ENCODE measurements around the gene PDSS1.
"Not testable (repeated sequence)": the region's sequence is repeated elsewhere in the genome, so short reads cannot be mapped to it uniquely, and the experiment has no call there.

PDSS1 gene

DNA sequence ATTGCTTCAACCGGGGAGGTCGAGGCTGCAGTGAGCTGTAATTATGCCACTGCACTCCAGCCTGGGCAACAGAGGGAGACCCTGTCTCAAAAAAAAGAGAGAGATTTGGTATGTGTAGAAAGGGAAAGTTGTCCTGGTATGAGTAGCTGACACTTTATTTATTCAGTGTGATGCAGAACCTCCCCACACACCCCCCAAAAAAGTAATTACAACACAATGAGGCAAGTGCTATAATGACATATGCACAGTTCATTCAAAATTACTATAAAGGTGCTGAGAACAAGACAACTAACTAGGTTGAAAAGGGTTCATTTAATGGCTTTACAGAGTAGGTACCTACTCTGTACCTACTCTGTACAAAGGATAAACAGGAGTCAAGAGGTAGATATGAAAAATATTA is 80.2 kb downstream of the PDSS1 start:
- in situ Hi-C loops (cut with MboI; ENCODE audit: low sequenced_read_pairs) = no loop called here
- DNase-seq (ENCODE audit: low spot score in 2 of 2) = no peak
- H3K9me3 ChIP-seq = no peaks in the 10 kb centered on the region
- no peaks in the 10 kb centered on the region for H3K27me3 ChIP-seq (ENCODE audit: low read depth)
- peaks cover 38% of the 10 kb centered on the region for H3K4me1 ChIP-seq
- H3K36me3 ChIP-seq (replicated peaks) = no peaks in the 10 kb centered on the region
- no peak overlapping the region for H3K4me3 ChIP-seq

DNA sequence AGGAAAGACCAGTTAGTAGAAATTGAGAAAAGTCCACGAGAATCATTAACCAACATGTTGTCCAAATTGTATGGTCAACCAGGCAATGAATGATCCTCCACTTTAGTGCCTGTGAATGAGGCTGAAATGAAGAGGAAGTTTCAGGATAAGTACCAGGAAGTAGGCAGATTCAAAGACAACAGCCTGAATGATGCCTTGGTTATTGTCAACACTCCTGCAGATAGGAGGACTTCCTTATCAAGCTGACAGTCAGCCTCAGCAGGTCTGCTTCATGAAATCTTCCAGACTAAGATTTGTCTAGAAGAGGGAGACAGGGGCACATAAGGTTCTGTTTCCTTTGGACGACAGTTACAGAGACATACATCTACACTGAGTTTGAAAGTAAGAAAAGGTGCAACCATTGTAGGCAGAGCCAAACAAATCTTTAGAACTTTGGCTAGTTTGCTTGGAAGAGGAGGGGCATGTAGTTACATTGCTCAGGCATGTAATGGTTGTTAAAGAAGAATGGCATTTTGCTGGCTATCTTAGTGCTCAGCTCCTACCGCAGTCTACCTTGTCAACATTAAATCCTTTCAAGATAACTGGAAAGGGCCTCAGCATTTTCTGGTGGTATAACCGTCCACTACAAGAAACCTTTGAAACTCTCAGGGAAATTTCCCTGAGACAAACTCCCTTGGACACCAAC is 81.8 kb downstream of the PDSS1 start:
- Histone ChIP-seq H3K36me3 (replicated peaks) (no peaks in the 10 kb centered on the region), H3K4me3 (no peak overlapping the region), H3K4me1 (peaks cover 36% of the 10 kb centered on the region), H3K9me3 (no peaks in the 10 kb centered on the region), H3K27me3 (ENCODE audit: low read depth) (no peaks in the 10 kb centered on the region)
- DNase-seq (ENCODE audit: low spot score in 2 of 2) = no peak
- in situ Hi-C loops (cut with MboI; ENCODE audit: low sequenced_read_pairs) = no loop called here

DNA sequence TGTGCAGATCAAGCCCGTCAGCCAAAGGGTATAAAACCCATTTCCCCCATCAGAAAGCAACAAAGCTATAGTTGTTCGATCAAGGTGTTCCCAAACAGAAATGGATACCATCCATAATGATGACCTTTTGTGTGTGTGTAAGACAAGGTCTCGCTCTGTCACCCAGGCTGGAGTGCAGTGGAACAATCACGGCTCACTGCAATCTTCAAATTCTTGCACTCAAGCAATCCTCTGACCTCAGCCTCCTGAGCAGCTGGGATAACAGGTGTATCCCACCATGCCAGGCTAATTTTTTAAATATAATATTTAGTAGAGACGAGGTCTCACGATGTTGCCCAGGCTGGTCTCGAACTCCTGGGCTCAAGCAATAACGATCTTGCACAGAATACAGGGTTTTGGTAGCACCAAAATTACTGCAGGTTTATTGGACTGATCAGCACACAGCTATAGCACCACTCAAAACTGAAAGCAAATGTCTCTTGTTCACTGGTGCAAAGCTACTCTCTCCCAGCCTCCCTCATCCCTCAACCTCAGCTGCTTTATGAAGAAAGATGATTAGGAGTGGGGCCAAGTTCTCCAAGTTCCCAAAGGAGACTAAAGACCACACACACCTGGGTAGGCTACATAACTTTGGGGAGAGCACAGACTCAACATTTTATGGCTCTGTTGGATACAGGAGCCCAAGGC is 82.7 kb downstream of the PDSS1 start:
- Histone ChIP-seq H3K4me3 (no peak overlapping the region), H3K36me3 (replicated peaks) (no peaks in the 10 kb centered on the region), H3K9me3 (no peaks in the 10 kb centered on the region), H3K4me1 (peaks cover 33% of the 10 kb centered on the region), H3K27me3 (ENCODE audit: low read depth) (no peaks in the 10 kb centered on the region)
- DNase-seq (ENCODE audit: low spot score in 2 of 2) = no peak
- in situ Hi-C loops (cut with MboI; ENCODE audit: low sequenced_read_pairs) = no loop called here

DNA sequence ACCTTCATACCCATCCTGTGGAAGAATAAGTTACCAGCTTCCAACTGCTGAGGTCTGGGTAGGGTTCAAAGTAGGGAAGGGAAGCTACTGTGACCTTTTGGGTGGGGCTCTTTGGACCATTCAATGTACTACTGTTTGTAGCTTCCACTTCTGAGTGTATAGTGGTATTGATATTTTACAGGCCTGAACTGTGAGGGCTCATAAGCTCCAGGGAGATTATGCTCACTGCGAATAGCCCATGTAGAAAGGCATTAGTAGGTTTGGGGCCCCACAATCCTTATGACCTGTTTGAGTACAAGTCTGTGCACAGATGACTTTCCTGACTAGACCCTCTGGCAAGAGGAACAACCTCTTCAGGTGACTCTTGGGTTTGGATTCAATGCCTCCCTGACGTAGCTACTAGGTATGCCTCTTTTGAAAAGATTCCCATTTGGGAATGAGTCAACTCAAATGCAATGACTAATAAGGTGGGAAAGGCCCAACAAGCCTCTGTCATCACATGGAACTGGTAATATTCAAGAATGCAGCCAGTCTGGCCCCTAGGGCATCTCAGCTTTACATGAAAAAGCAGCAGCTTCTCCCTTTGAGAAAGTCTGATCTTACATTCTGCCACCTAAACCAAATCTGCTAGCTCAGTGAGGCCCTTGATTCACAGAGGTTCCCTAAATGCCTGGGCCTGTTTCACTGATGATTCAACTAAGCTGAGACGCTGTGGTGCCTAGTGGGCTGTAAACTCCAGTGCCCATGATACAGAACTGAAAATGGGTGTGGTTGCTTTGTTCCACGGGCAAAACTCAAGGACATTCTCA is 83.5 kb downstream of the PDSS1 start:
- Histone ChIP-seq H3K4me1 (peaks cover 33% of the 10 kb centered on the region), H3K4me3 (no peak overlapping the region), H3K27me3 (ENCODE audit: low read depth) (no peaks in the 10 kb centered on the region), H3K9me3 (no peaks in the 10 kb centered on the region), H3K36me3 (replicated peaks) (no peaks in the 10 kb centered on the region)
- in situ Hi-C loops (cut with MboI; ENCODE audit: low sequenced_read_pairs) = no loop called here
- DNase-seq (ENCODE audit: low spot score in 2 of 2) = peak; percentile 68 to 69

DNA sequence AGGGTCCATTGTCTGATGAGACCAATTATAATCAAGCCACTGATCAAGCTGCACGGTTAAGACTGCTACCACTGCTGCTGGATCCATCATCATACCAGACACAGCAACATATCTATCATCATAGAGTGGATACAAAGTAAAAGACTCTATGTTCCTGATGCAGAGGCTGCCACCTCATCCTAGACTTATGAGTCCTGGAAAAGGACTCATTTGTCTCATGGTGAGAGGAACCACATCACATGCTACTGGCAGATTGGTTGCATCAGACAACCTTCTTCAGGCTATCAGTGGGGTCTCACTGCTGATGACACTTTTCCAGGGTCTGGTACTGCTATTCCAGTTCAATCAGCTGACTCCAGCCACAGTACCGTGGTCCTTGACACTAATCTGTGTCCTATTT is 84.3 kb downstream of the PDSS1 start:
- no peak for DNase-seq (ENCODE audit: low spot score in 2 of 2)
- Histone ChIP-seq H3K4me3 (no peak overlapping the region), H3K9me3 (no peaks in the 10 kb centered on the region), H3K36me3 (replicated peaks) (no peaks in the 10 kb centered on the region), H3K4me1 (peaks cover 33% of the 10 kb centered on the region), H3K27me3 (ENCODE audit: low read depth) (no peaks in the 10 kb centered on the region)
- in situ Hi-C loops (cut with MboI; ENCODE audit: low sequenced_read_pairs) = no loop called here

DNA sequence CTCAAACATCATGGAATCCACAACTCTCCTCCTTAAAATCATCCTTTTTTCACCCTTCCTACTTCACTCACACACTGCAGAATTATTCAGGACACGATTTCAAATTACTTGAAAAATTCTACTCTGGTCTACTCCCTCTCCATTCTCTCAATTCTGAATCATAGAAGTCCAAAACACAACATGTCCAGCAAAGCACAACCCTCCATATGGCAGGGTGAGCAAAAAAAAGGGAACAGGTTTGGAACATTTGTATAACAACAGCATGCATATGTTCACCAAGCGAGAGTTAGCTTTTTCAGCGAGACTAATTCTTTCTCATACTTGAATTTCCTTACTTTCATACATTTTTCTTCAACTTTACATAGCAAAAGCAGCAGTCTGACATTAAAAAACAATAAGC is 89.9 kb downstream of the PDSS1 start:
- H3K4me3 ChIP-seq = no peak overlapping the region
- no peak for DNase-seq (ENCODE audit: low spot score in 2 of 2)
- in situ Hi-C loops (cut with MboI; ENCODE audit: low sequenced_read_pairs) = no loop called here
- no peaks in the 10 kb centered on the region for H3K36me3 ChIP-seq (replicated peaks)
- no peaks in the 10 kb centered on the region for H3K27me3 ChIP-seq (ENCODE audit: low read depth)
- H3K4me1 ChIP-seq = peaks cover 12% of the 10 kb centered on the region
- H3K9me3 ChIP-seq = 0 out of 2 replicates have a peak, but pooled peaks cover 2% of the 10 kb centered on the region

DNA sequence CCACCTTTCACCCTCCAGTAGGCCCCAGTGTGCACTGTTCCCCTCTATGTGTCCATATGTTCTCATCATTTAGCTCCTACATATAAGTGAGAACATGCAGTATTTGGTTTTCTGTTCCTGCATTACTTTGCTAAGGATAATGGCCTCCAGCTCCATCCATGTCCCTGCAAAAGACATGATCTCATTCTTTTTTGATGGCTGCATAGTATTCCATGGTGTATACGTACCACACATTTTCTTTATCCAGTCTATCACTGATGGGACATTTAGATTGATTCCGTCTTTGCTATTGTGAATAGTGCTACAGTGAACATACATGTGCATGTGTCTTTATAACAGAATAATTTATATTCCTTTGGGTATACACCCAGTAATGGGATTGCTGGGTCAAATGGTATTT is 92.3 kb downstream of the PDSS1 start:
- H3K9me3 ChIP-seq; H3K36me3 ChIP-seq (replicated peaks); H3K4me1 ChIP-seq; in situ Hi-C loops (cut with MboI; ENCODE audit: low sequenced_read_pairs); DNase-seq (ENCODE audit: low spot score in 2 of 2); H3K4me3 ChIP-seq; H3K27me3 ChIP-seq (ENCODE audit: low read depth): not testable (repeated sequence)

DNA sequence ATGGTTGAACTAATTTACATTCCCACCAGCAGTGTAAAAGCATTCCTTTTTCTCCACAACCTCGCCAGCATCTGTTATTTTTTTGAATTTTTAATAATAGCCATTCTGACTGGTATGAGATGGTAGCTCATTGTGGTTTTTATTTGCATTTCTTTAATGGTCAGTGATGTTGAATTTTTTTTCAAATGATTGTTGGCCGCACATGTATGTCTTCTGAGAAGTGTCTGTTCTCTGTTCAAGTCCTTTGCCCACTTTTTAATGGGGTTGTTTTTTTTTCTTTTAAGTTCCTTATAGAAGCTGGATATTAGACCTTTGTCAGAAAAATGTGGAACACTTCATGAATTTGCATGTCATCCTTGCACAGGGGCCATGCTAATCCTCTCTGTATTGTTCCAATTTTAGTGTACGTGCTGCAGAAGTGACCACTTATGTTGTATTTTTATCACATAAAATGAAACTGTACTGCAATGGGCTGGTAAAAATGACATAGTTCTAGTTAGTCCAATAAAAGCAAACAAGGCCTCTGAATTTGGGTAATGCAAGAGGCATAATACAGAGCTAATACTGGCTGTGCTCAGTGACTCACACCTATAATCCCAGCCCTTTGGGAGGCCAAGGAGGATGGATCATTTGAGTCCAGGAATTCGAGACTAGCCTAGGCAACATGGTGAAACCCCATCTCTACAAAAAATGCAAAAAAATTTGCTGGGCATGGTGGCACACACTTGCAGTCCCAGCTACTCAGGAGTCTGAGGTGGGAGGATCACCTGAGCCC is 92.9 kb downstream of the PDSS1 start:
- H3K4me1 ChIP-seq = peaks cover 7% of the 10 kb centered on the region
- 0 out of 2 replicates have a peak, but pooled peaks cover 2% of the 10 kb centered on the region for H3K9me3 ChIP-seq
- H3K27me3 ChIP-seq (ENCODE audit: low read depth) = no peaks in the 10 kb centered on the region
- DNase-seq (ENCODE audit: low spot score in 2 of 2) = peak in 1 of 2 experiments; percentile 24
- in situ Hi-C loops (cut with MboI; ENCODE audit: low sequenced_read_pairs) = no loop called here
- H3K36me3 ChIP-seq (replicated peaks) = no peaks in the 10 kb centered on the region
- H3K4me3 ChIP-seq = no peak overlapping the region

DNA sequence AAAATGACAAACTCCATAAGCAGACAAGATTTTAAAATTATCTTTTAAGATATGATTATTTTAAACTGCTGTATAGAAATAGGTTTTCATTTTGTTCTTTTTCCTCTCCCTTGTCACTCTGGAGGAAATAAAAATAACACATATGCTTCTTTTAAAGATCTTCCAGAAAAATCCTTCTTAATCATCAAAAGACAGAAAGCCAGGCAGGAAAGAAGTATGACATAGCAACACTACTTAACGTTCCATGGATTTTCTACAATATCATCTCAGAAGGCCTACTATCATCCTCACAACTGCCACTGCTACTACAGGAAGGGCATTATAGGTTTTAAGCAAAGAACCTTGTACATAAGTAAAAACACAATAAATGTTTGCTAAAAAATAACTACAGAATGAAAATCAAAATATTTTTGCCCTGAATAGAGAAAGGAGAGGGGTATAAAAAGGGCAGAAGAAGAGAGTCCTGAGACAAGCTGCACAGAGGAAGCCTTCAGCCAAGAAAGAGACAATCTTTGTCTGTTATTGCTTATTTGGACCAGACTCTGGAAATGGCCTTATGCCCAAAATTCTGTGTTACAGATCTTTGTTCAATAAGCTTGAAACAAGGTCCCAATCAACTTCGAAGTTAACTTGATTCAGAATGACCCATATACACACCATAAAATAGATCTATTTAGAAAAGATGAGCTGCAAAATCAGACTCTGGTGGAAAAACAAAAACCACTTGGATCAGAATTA is 95.4 kb downstream of the PDSS1 start:
- peaks cover 5% of the 10 kb centered on the region; the same call in 1 of the 2 replicates for H3K9me3 ChIP-seq
- DNase-seq (ENCODE audit: low spot score in 2 of 2) = no peak
- H3K4me3 ChIP-seq = no peak overlapping the region
- in situ Hi-C loops (cut with MboI; ENCODE audit: low sequenced_read_pairs) = no loop called here
- no peaks in the 10 kb centered on the region for H3K36me3 ChIP-seq (replicated peaks)
- no peaks in the 10 kb centered on the region for H3K27me3 ChIP-seq (ENCODE audit: low read depth)
- peaks cover 7% of the 10 kb centered on the region for H3K4me1 ChIP-seq
